Endothelial cell (in vitro differentiated cells): ENCODE results near the gene MYMK. TPM values are rescaled to one million over a fixed set of nuclear protein-coding genes. Genes with fewer than 3 reads are reported as not detected.

Source experiments
- DNase-seq: peaks from one replicate; pipeline ENCODE4 v3.0.0; 2021; ENCODE audit warnings: low spot score
- H3K27ac Mint-ChIP-seq: one replicate; pipeline ENCODE4 v1.8.0; 2021; ENCODE audit warnings: mixed read lengths, inconsistent platforms; ENCODE audit not compliant: unreplicated experiment
- H3K27me3 Mint-ChIP-seq: one replicate; pipeline ENCODE4 v1.8.0; 2021; ENCODE audit warnings: mild to moderate bottlenecking, moderate library complexity, mixed read lengths, inconsistent platforms; ENCODE audit not compliant: unreplicated experiment
- H3K36me3 Mint-ChIP-seq: one replicate; pipeline ENCODE4 v1.8.0; 2021; ENCODE audit warnings: mild to moderate bottlenecking, low read depth, mixed read lengths, inconsistent platforms; ENCODE audit not compliant: unreplicated experiment
- H3K4me1 Mint-ChIP-seq: one replicate; pipeline ENCODE4 v1.8.0; 2021; ENCODE audit warnings: mild to moderate bottlenecking, mixed read lengths, inconsistent platforms; ENCODE audit not compliant: unreplicated experiment
- H3K4me3 Mint-ChIP-seq: one replicate; pipeline ENCODE4 v1.8.0; 2021; ENCODE audit warnings: mild to moderate bottlenecking, mixed read lengths, inconsistent platforms; ENCODE audit not compliant: unreplicated experiment
- H3K9me3 Mint-ChIP-seq: one replicate; pipeline ENCODE4 v1.8.0; 2021; ENCODE audit warnings: mixed read lengths, inconsistent platforms; ENCODE audit not compliant: unreplicated experiment
- CTCF ChIP-seq: fragments of 200-600 bp; sonication (generic); IDR thresholded peaks from one replicate; pipeline ENCODE4 v1.5.0; 2021; ENCODE audit warnings: antibody characterized with exemption; ENCODE audit not compliant: unreplicated experiment
- total RNA-seq: library from RNA; stranded (reverse); fragmentation: NEBNext Ultra II Directional; extraction: Animal tissue kit (Norgen Biotek cat#: 25700); gene quantifications from one replicate; pipeline ENCODE4 v1.2.1, GENCODE V29; 2021; ENCODE audit not compliant: unreplicated experiment

MYMK gene
- total RNA-seq, 1 donor from 2014 or later, result not detected

DNA sequence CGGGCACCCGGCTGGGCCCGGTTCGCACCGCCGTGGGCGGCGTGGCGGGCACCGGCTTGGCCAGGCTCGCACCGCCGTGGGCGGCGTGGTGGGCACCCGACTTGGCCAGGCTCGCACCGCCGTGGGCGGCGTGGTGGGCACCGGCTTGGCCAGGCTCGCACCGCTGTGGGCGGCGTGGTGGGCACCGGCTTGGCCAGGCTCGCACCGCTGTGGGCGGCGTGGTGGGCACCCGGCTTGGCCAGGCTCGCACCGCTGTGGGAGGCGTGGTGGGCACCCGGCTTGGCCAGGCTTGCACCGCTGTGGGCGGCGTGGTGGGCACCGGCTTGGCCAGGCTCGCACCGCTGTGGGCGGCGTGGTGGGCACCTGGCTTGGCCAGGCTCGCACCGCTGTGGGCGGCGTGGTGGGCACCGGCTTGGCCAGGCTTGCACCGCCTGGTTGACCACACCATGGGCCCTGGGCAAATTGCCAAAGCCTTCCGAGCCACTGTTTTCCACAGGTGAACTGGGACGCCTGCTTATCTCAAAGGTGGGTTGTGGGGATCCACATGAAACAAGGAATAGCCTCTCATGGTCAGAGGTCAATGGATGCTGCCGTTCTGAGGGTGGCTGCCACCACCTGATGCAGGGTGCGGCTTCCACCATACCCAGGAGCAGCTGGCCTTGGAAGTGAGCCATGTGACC lies 38.0 kb upstream of the MYMK start:
- H3K27ac Mint-ChIP-seq, result no peak overlapping the region
- peaks cover 11% of the 10 kb centered on the region for H3K27me3 Mint-ChIP-seq
- no peak for TF ChIP-seq CTCF
- no peaks in the 10 kb centered on the region for H3K9me3 Mint-ChIP-seq
- no peak for DNase-seq
- no peak overlapping the region for H3K4me3 Mint-ChIP-seq
- peaks cover 4% of the 10 kb centered on the region for H3K36me3 Mint-ChIP-seq
- peaks cover 27% of the 10 kb centered on the region for H3K4me1 Mint-ChIP-seq

DNA sequence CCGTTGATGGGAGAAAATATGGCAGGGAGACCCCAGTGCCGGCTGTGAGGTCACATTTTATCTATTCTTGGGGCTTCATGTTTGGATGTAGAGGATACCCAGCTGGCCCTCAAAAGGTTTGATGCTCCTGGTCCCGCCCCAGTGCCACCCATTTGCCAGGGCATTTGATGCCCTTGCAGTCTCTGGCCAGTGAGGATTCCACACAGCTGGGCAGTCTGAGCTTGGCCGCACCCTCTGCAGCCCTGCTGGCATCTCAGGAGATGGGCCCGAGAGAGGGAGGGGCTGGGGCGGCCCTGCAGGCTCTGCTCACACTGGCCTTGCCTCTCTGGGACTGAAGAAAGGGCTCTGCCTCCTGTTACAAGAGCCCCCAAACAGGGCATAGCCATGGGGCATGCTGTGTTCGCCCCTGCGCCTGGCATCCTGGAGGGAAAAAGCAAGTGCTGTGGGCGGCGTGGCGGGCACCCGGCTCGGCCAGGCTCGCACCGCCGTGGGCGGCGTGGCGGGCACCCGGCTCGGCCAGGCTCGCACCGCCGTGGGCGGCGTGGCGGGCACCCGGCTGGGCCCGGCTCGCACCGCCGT lies 37.3 kb upstream of the MYMK start:
- no peak for DNase-seq
- Mint-ChIP-seq H3K36me3 (peaks cover 4% of the 10 kb centered on the region), H3K4me3 (no peak overlapping the region), H3K4me1 (peaks cover 31% of the 10 kb centered on the region), H3K9me3 (no peaks in the 10 kb centered on the region), H3K27ac (no peak overlapping the region), H3K27me3 (peaks cover 10% of the 10 kb centered on the region)
- no peak for TF ChIP-seq CTCF

GRCh38 chr9:133560944-133561343 lies 36.2 kb upstream of the MYMK start:
- H3K27me3 Mint-ChIP-seq, result peaks cover 7% of the 10 kb centered on the region
- peaks cover 4% of the 10 kb centered on the region for H3K36me3 Mint-ChIP-seq
- no peak overlapping the region for H3K27ac Mint-ChIP-seq
- no peaks in the 10 kb centered on the region for H3K9me3 Mint-ChIP-seq
- no peak for DNase-seq
- TF ChIP-seq CTCF, result no peak
- H3K4me3 Mint-ChIP-seq, result no peak overlapping the region
- peaks cover 34% of the 10 kb centered on the region for H3K4me1 Mint-ChIP-seq

- TF ChIP-seq CTCF, result no peak
- Mint-ChIP-seq H3K4me3 (no peak overlapping the region), H3K27ac (no peak overlapping the region), H3K9me3 (no peaks in the 10 kb centered on the region), H3K27me3 (peaks cover 7% of the 10 kb centered on the region), H3K4me1 (peaks cover 35% of the 10 kb centered on the region), H3K36me3 (peaks cover 4% of the 10 kb centered on the region)
- no peak for DNase-seq
Measured at GRCh38 chr9:133560311-133560710, 35.6 kb upstream of the MYMK start.
